GM18502 (cell line): ENCODE data around the gene PHACTR1.

Experiments used
- ATAC-seq: cut with Tn5 transposase; IDR thresholded peaks from one replicate; pipeline ENCODE4 v1.9.1; 2021; ENCODE audit warnings: mild to moderate bottlenecking; ENCODE audit not compliant: unreplicated experiment, poor library complexity

Gene PHACTR1

DNA sequence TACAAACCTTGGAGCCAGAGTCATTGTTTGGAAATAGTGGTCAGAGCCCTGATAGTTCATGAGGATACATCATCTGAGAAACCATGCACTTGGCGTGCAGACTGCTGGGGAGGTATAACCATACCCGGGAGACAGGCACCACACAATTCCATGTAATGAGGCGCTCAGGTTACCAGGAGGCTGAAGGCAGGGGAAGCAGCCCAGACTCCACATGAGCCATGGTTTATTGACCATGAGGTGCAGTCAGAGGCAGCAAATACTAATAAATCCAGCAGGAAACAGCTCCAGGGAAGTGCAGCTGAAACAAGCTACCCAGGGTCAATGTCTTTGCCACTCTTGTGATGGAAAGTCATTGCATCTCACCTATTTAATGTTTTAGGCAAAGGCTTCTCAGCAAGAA, 455.7 kb downstream of the PHACTR1 start:
- ATAC-seq, result no peak

- no peak for ATAC-seq
These were observed 458.5 kb downstream of the PHACTR1 start for GRCh38 chr6:13175087-13175486.

DNA sequence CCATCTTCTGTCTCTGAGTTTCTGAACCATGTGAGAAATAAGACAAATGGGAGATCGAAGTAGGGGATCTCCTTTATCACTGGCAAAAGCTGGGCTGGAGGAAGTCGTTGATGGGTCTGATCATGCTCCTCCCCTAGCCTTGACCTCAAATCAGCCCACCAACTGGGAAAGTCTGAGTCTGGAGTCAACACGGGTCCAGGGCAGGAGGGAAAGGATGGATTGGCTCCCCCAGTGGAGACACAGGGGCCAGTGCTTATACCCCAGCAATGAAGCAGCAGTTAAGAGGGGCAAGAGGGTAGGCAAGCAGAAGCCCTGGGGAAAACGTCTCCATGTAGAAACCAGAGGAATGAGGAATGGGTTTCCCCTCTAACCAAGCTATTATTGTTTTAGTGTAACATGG, 459.2 kb downstream of the PHACTR1 start:
- no peak for ATAC-seq

- no peak for ATAC-seq
These were observed 461.1 kb downstream of the PHACTR1 start for GRCh38 chr6:13177664-13178063.

DNA sequence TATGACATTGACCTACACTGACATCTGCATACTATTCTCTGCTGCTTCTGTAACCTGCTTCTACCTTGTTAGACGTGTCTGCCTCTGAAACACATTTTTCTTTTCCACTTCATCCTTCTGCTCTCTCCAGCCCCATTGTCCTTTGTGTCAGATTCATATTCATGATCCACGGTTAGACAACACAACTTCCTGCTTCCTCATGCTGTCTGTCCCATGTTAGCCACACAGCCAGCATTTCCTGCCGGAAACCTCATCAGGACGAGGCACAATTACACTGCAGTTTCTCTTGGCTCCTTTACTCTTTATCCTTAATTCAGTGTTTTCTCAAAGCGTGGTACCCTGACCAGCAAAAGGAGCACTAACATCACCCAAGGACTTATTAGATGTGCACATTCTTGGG, 461.5 kb downstream of the PHACTR1 start:
- no peak for ATAC-seq

- ATAC-seq, result no peak
These were observed 464.0 kb downstream of the PHACTR1 start for GRCh38 chr6:13180538-13180937.

- no peak for ATAC-seq
These were observed 464.8 kb downstream of the PHACTR1 start for GRCh38 chr6:13181393-13181792.

DNA sequence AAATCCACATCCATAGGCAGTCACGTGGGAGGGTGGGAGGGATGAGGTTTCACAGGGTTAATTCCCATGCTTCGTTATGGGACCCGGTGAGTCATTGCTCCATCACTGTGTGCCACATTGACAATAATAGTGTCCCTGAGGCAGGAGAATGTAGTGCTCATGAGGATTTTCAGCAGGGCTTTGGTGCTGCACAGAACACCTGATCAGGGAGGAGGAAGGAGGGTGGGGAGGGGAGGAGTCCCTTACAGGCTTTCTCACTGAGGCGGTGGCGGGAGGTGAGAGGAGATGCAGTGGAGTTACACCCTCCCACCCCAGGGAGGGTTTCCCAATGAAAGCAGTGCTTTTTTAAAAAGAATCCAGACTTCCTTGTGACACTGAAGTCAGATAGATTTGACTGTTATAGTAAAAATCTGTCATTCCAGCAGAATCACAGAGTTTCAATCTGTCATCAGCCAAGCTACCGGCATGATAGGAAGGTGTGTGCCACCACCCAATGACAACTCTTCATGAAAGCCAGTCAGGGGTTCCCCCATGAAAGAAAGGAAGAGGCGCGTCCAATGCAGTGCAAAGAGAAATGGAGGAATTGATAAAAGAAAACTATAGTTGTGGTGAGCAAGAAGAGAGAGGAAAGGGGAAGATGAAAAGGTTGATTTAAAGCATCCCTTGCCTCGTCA, 467.0 kb downstream of the PHACTR1 start:
- no peak for ATAC-seq

GRCh38 chr6:13184089-13184468, 467.5 kb downstream of the PHACTR1 start:
- no peak for ATAC-seq

- no peak for ATAC-seq
These were observed 468.0 kb downstream of the PHACTR1 start for GRCh38 chr6:13184547-13184946.

GRCh38 chr6:13186861-13187260, 470.3 kb downstream of the PHACTR1 start:
- ATAC-seq, result no peak

DNA sequence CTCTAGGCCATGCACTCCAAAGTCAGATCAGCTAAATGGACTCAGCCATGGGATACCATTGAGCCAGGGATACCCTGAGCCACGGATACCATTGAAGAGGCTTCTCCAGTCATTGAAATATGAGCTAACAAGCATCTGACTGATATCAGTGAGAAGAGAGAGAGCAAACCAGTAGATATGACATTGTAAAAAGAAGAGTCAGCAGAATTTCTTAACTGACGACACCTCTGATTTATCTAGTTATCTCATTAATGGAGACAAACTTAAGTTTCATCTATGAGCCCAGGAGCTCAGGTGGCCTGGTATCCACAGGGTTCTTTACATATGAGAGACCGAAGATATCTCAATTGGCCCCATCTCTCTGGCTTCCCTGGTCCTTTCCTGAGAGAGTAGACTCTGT, 471.1 kb downstream of the PHACTR1 start:
- ATAC-seq, result no peak

DNA sequence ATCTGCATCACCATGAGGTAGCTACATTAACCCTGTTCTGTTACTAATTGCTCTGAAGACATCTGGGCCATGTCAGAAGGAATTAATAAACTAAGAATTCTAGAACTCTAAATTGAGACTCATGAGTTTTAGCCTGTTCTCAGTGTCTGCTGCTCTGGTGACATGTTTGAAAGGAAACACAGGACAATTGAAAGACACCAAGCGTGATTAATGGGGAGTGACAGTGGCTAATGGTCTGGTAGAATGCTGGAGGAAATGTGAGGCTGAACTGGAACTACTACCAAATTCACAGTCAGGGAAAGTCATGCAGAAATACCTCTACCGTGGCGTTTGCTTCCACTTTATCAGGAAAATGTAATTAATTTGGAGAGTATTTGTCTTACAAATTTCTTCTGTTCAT, 471.7 kb downstream of the PHACTR1 start:
- ATAC-seq, result no peak

- ATAC-seq, result no peak
These were observed 473.1 kb downstream of the PHACTR1 start for GRCh38 chr6:13189710-13190109.

DNA sequence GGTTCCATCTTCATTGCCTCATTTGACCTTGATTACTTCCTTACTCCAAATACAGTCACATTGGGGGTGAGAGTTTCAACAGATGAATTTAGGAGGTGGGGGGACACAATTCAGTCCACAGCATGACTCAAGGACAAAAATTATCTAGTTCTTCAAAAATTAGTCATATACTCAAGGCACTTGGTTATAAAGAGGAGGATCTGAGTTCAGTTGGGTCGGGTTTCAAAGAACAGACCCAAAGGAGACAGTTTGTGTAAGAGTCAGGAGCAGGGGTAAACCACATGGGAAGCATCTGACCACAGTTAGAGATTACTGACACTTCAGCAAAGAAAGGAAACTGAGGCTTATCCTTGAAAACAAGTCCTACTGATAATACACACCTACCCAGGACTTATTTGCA, 473.8 kb downstream of the PHACTR1 start:
- no peak for ATAC-seq

DNA sequence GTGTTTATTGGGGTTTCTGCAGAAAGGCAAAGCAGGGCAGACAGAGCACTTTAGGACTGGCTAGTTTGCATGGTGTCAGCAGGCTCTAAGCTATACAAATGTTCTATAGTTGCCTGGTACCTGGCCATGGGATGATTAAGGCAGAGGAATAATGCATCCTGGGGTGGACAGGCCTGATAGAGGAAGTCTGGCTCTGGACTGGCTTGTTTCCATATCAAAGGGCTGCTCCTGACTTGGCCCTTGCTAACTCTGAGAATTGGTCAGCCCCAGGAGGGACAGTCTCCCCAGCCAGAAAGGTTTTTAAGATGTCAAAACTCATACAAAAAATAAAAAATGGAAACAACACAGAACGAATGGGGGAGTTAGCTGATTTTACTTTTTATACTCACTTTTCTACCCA, 474.9 kb downstream of the PHACTR1 start:
- ATAC-seq, result no peak

DNA sequence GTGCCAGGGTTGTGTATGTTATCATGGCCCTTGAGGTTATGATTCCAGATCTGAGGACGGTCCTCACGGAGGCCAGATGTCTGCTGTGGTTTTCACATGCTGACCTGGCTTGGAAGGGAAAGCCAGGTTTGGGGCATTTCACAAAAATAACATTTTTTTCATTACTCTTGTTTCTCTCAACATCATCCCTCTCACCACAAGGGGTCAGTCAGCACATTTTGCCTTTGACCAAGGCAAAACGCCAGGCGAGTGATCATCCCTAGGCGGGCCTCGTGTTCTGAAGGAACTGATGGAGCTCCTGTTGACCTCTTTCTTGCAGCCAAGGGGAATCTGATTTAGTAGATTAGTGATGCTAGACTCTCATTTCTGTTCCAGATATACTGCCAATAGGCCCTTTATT, 478.3 kb downstream of the PHACTR1 start:
- no peak for ATAC-seq

GRCh38 chr6:13195803-13196202, 479.2 kb downstream of the PHACTR1 start:
- ATAC-seq, result no peak

DNA sequence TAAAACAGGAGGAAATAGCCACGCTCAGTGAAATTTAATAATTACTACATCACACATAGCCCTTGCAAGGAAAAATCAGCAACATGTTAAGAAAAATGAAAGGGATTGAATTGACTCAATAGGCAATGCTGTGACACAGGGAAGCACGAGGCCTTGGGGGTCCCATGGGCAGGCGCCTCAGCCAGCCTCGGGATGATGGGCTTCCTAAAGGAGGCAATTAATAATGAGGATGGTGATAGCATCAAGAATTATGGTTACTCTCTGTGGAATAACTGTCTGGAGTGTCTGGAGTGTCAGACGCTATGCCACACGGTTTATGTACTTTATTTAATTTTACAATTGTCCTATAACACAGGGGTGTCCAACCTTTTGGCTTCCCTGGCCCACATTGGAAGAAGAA, 481.6 kb downstream of the PHACTR1 start:
- no peak for ATAC-seq

DNA sequence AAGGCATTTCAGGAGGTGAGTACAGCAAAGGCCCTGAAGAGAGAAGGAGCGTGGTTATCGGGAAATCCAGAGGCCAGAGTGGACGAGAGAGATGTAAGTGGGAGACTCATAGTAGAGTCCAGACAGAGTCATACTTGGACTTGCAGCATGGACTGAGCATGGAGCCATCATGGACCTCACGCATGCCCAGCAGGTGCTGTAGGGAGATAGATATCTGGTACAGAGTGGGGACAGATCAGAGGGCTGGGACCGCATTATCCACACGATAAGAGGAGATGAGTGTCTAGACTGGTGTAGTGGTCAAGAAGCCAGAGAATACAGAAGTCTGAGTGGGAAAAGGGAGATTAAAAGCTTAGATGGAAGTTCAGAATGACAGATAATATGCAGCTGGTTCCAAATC, 484.8 kb downstream of the PHACTR1 start:
- ATAC-seq, result no peak

GRCh38 chr6:13203145-13203544, 486.6 kb downstream of the PHACTR1 start:
- ATAC-seq, result no peak

GRCh38 chr6:13205106-13205505, 488.5 kb downstream of the PHACTR1 start:
- ATAC-seq, result no peak

GRCh38 chr6:13212096-13212495, 495.5 kb downstream of the PHACTR1 start:
- ATAC-seq, result no peak
